Mesendoderm (in vitro differentiated cells): ENCODE data around the gene TREM1.

Experiments used
- DNase-seq: peaks from one replicate; pipeline ENCODE4 v3.0.0; 2013
- H2AK5ac ChIP-seq: 2 replicates; pipeline ENCODE4 v1.6.1; 2013; ENCODE audit warnings: low read length, inconsistent platforms
- H2BK120ac ChIP-seq: 2 replicates; pipeline ENCODE4 v1.6.1; 2013; ENCODE audit warnings: low read depth, mild to moderate bottlenecking, low read length, moderate library complexity, mixed read lengths
- H2BK15ac ChIP-seq: replicated peaks from 2 replicates; pipeline ENCODE4 v1.6.1; 2013; ENCODE audit warnings: low read depth, mild to moderate bottlenecking, moderate library complexity
- H2BK5ac ChIP-seq: 2 replicates; pipeline ENCODE4 v1.6.1; 2013; ENCODE audit warnings: low read length, inconsistent platforms
- H3K18ac ChIP-seq: 2 replicates; pipeline ENCODE4 v1.6.1; 2013; ENCODE audit warnings: mild to moderate bottlenecking, low read length, mixed read lengths
- H3K23ac ChIP-seq: one replicate; pipeline ENCODE4 v1.6.1; 2013; ENCODE audit warnings: low read length
- H3K27ac ChIP-seq: 2 replicates; pipeline ENCODE4 v1.5.1; 2013; ENCODE audit warnings: low read depth, mild to moderate bottlenecking, inconsistent platforms, low read length, moderate library complexity
- H3K27me3 ChIP-seq: 2 replicates; pipeline ENCODE4 v1.6.1; 2013; ENCODE audit warnings: low read length, control low read depth, mild to moderate bottlenecking, inconsistent platforms; ENCODE audit not compliant: insufficient read depth, poor library complexity
- H3K36me3 ChIP-seq: 2 replicates; pipeline ENCODE4 v1.6.1; 2013; ENCODE audit warnings: low read length, inconsistent platforms; ENCODE audit not compliant: control insufficient read depth, insufficient read depth
- H3K4ac ChIP-seq: one replicate; pipeline ENCODE4 v1.6.1; 2013; ENCODE audit warnings: low read depth, mild to moderate bottlenecking, low read length, moderate library complexity
- H3K4me1 ChIP-seq: 2 replicates; pipeline ENCODE4 v1.6.1; 2013; ENCODE audit warnings: low read depth, low read length, inconsistent platforms; ENCODE audit not compliant: control insufficient read depth
- H3K4me2 ChIP-seq: 2 replicates; pipeline ENCODE4 v1.6.1; 2013; ENCODE audit warnings: low read length
- H3K4me3 ChIP-seq: 2 replicates; pipeline ENCODE4 v1.5.1; 2013; ENCODE audit warnings: mild to moderate bottlenecking, low read length
- H3K56ac ChIP-seq: one replicate; pipeline ENCODE4 v1.6.1; 2013; ENCODE audit warnings: low read length
- H3K79me1 ChIP-seq: 2 replicates; pipeline ENCODE4 v1.6.1; 2013; ENCODE audit warnings: low read length, inconsistent platforms
- H3K79me2 ChIP-seq: 2 replicates; pipeline ENCODE4 v1.6.1; 2013; ENCODE audit warnings: mild to moderate bottlenecking, low read length; ENCODE audit not compliant: control insufficient read depth, insufficient read depth
- H3K9ac ChIP-seq: 2 replicates; pipeline ENCODE4 v1.6.1; 2013; ENCODE audit warnings: low read length, inconsistent platforms
- H4K5ac ChIP-seq: one replicate; pipeline ENCODE4 v1.6.1; 2013; ENCODE audit warnings: low read length
- H4K8ac ChIP-seq: one replicate; pipeline ENCODE4 v1.6.1; 2013; ENCODE audit warnings: low read depth, mild to moderate bottlenecking, control low read depth, low read length, moderate library complexity
- WGBS: extraction: QIAGEN DNeasy Blood & Tissue Kit; methylation state at CpG from one replicate; pipeline ENCODE4 v1.1.7; 2013; ENCODE audit warnings: low lambda C conversion rate, missing lambda C conversion rate; ENCODE audit not compliant: insufficient coverage; ENCODE audit errors: extremely low coverage; 5-methylcytosine and 5-hydroxymethylcytosine counted together

TREM1 gene

DNA sequence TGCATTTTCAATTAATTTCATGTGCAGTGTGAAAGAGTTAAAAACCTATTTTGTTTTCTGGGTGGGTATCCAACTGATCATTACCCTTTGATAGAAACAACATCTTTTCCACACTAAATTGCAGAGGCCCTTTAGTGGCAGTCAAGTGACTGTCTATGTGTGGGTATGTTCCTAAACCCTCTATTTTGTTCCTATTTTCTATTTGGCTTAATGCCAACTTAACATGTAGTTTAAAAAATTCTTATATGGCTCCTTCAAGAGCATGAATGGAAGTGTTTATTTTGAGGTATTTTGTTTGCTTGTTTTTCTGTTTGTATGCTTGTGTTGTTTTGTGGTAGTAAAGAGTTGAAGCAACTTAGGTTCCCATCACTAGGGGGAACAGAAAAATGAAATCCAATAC, 19.9 kb downstream of the TREM1 start:
- Histone ChIP-seq H2AK5ac (no peak overlapping the region), H3K23ac (no peak overlapping the region), H2BK5ac (no peak overlapping the region), H3K4ac (no peak overlapping the region), H3K9ac (no peak overlapping the region), H2BK15ac (no peak overlapping the region), H3K4me3 (no peak overlapping the region), H3K18ac (no peak overlapping the region), H3K79me1 (no peaks in the 10 kb centered on the region), H2BK120ac (no peak overlapping the region), H3K27ac (no peak overlapping the region), H3K4me2 (no peak overlapping the region), H3K79me2 (no peaks in the 10 kb centered on the region), H4K5ac (no peak overlapping the region), H4K8ac (no peak overlapping the region), H3K56ac (no peak overlapping the region), H3K36me3 (no peaks in the 10 kb centered on the region), H3K27me3 (no peaks in the 10 kb centered on the region), H3K4me1 (no peaks in the 10 kb centered on the region)
- DNase-seq, result no peak

DNA sequence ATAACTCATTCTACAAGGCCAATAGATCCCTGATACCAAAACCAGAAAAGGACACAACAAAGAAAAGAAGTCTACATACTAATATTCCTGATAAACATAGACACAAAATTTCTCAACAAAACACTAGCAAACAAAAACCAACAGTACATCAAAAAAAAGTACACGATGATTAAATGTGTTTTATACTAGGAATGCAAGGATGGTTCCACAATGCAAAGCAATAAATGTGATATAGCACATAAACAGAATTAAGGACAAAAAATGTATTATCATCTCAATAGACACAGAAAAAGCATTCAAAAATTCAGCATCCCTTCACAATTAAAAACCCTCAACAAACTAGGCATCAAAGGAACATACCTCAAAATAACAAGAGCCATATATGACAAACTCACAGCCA, 23.2 kb downstream of the TREM1 start:
- Histone ChIP-seq H3K27me3 (no peaks in the 10 kb centered on the region), H4K5ac (no peak overlapping the region), H2BK120ac (no peak overlapping the region), H2AK5ac (no peak overlapping the region), H3K4me1 (no peaks in the 10 kb centered on the region), H2BK15ac (no peak overlapping the region), H4K8ac (no peak overlapping the region), H3K79me2 (no peaks in the 10 kb centered on the region), H3K4me3 (no peak overlapping the region), H3K27ac (no peak overlapping the region), H3K9ac (no peak overlapping the region), H3K18ac (no peak overlapping the region), H3K36me3 (no peaks in the 10 kb centered on the region), H2BK5ac (no peak overlapping the region), H3K4me2 (no peak overlapping the region), H3K4ac (no peak overlapping the region), H3K56ac (no peak overlapping the region), H3K23ac (no peak overlapping the region), H3K79me1 (no peaks in the 10 kb centered on the region)
- WGBS, result no CpG with 5 or more reads among the region's 1 CpG
- no peak for DNase-seq

DNA sequence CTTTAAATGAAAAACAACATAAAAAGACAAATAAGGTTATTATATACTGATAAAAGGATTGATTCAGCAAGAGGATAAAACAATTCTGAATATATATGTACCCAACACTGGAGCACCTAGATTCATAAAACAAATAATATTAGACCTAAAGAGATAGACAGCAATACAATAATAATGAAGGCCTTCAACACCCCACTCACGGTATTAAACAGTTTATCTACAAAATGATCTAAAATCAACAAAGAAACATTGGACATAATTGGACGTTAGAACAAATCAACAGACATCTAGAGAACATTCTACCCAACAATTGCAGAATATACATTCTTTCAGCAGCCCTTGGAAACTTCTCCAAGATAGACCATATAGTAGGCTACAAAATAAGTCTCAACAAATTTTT, 24.1 kb downstream of the TREM1 start:
- H3K27me3 ChIP-seq, result no peaks in the 10 kb centered on the region
- H4K5ac ChIP-seq, result no peak overlapping the region
- no peaks in the 10 kb centered on the region for H3K79me1 ChIP-seq
- H3K79me2 ChIP-seq, result no peaks in the 10 kb centered on the region
- no peak overlapping the region for H4K8ac ChIP-seq
- no CpG with 5 or more reads among the region's 2 CpGs for WGBS
- H3K56ac ChIP-seq, result no peak overlapping the region
- H3K18ac ChIP-seq, result no peak overlapping the region
- no peak overlapping the region for H3K9ac ChIP-seq
- H2BK120ac ChIP-seq, result no peak overlapping the region
- H3K4me1 ChIP-seq, result no peaks in the 10 kb centered on the region
- H3K23ac ChIP-seq, result no peak overlapping the region
- no peaks in the 10 kb centered on the region for H3K36me3 ChIP-seq
- no peak for DNase-seq
- no peak overlapping the region for H2BK15ac ChIP-seq
- no peak overlapping the region for H3K4me3 ChIP-seq
- H2AK5ac ChIP-seq, result no peak overlapping the region
- no peak overlapping the region for H2BK5ac ChIP-seq
- H3K4ac ChIP-seq, result no peak overlapping the region
- no peak overlapping the region for H3K4me2 ChIP-seq
- H3K27ac ChIP-seq, result no peak overlapping the region

- Histone ChIP-seq H3K9ac (no peak overlapping the region), H3K23ac (no peak overlapping the region), H3K18ac (no peak overlapping the region), H3K27me3 (no peaks in the 10 kb centered on the region), H2BK5ac (no peak overlapping the region), H4K8ac (no peak overlapping the region), H3K4me2 (no peak overlapping the region), H3K79me2 (no peaks in the 10 kb centered on the region), H3K56ac (no peak overlapping the region), H3K79me1 (no peaks in the 10 kb centered on the region), H2BK120ac (no peak overlapping the region), H4K5ac (no peak overlapping the region), H3K36me3 (no peaks in the 10 kb centered on the region), H3K27ac (no peak overlapping the region), H2AK5ac (no peak overlapping the region), H2BK15ac (no peak overlapping the region), H3K4ac (no peak overlapping the region), H3K4me3 (no peak overlapping the region), H3K4me1 (no peaks in the 10 kb centered on the region)
- WGBS, result no CpG with 5 or more reads among the region's 1 CpG
- DNase-seq, result no peak
Measured at GRCh38 chr6:41258196-41258493, 28.3 kb downstream of the TREM1 start.

DNA sequence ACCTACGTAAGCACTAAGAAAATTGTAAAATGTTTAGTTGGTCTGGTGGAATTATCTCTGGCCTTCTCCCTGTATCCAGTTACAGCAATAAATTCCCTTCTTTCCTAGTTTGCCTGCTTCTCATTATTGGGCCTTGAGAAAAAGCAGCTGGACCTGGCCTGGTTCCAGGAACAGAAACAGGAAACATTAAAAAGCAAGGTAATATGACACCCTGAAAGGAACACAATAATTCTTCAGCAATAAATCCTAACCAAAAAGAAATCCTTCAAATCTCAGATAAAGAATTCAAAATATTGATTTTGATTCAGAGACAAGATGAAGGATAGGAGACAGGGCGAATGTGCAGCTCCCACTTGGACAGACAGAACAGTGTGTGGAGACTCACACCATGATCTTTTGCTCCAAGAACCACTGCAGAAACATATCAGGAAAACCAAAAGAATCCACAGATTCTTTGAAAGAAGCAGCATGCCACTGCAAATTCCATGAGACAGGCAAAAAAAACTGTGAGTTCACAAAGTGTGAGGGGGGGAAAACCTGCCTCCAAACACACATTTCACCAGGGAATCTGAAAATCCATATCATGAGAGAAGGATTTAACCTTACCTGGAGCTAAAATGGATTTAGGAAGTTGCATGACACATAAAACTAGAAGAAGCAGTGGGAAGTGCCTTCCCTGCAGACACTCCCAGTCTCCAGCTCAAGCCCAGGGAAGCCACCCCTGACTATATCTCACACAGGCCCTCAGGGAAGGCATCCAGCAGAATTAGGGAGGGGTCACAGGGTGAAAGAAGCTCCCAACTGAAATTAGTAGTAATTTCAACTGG, 28.9 kb downstream of the TREM1 start:
- Histone ChIP-seq H3K4ac (no peak overlapping the region), H3K79me2 (no peaks in the 10 kb centered on the region), H3K9ac (no peak overlapping the region), H2BK15ac (no peak overlapping the region), H3K4me2 (no peak overlapping the region), H3K36me3 (no peaks in the 10 kb centered on the region), H3K23ac (no peak overlapping the region), H3K18ac (no peak overlapping the region), H2BK120ac (no peak overlapping the region), H2BK5ac (no peak overlapping the region), H3K4me3 (no peak overlapping the region), H3K27me3 (no peaks in the 10 kb centered on the region), H4K8ac (no peak overlapping the region), H3K4me1 (no peaks in the 10 kb centered on the region), H2AK5ac (no peak overlapping the region), H4K5ac (no peak overlapping the region), H3K56ac (no peak overlapping the region), H3K79me1 (no peaks in the 10 kb centered on the region), H3K27ac (no peak overlapping the region)
- DNase-seq, result no peak
- no CpG with 5 or more reads among the region's 2 CpGs for WGBS

GRCh38 chr6:41256383-41256782, 30.1 kb downstream of the TREM1 start:
- Histone ChIP-seq H4K5ac (no peak overlapping the region), H3K4me2 (no peak overlapping the region), H2BK120ac (no peak overlapping the region), H3K27me3 (no peaks in the 10 kb centered on the region), H3K4ac (no peak overlapping the region), H3K23ac (no peak overlapping the region), H3K79me1 (no peaks in the 10 kb centered on the region), H4K8ac (no peak overlapping the region), H3K9ac (no peak overlapping the region), H3K79me2 (no peaks in the 10 kb centered on the region), H2BK15ac (no peak overlapping the region), H3K18ac (no peak overlapping the region), H3K27ac (no peak overlapping the region), H3K4me3 (no peak overlapping the region), H3K56ac (no peak overlapping the region), H2BK5ac (no peak overlapping the region), H2AK5ac (no peak overlapping the region), H3K4me1 (no peaks in the 10 kb centered on the region), H3K36me3 (no peaks in the 10 kb centered on the region)
- no peak for DNase-seq
- WGBS, result no CpG with 5 or more reads among the region's 1 CpG
